Measurements from ENCODE around the gene SCN2A.

Gene SCN2A

GRCh38 chr2:165428926-165429325 is 189.7 kb downstream of the SCN2A start:
- DNase-seq: no peak

GRCh38 chr2:165431014-165431413 is 191.8 kb downstream of the SCN2A start:
- DNase-seq: no peak

- no peak for DNase-seq
These were observed 193.2 kb downstream of the SCN2A start for GRCh38 chr2:165432234-165432966.

- DNase-seq: no peak
These were observed 195.8 kb downstream of the SCN2A start for GRCh38 chr2:165434865-165435496.

GRCh38 chr2:165435611-165436010 is 196.4 kb downstream of the SCN2A start:
- no peak for DNase-seq

- no peak for DNase-seq
These were observed 197.3 kb downstream of the SCN2A start for GRCh38 chr2:165436559-165436958.

GRCh38 chr2:165440367-165440766 is 201.2 kb downstream of the SCN2A start:
- peak; percentile 12 for DNase-seq
